NCI-H2196 (cell line): ENCODE results near the gene YES1.
A peak's percentile ranks its signal among the peaks of the same experiment; 100 is the strongest.

Source experiments
- DNase-seq: peaks from one replicate; lab custom pipeline; 2025; ENCODE audit not compliant: unreplicated experiment; lab: John Stamatoyannopoulos, UW

YES1 gene

DNA sequence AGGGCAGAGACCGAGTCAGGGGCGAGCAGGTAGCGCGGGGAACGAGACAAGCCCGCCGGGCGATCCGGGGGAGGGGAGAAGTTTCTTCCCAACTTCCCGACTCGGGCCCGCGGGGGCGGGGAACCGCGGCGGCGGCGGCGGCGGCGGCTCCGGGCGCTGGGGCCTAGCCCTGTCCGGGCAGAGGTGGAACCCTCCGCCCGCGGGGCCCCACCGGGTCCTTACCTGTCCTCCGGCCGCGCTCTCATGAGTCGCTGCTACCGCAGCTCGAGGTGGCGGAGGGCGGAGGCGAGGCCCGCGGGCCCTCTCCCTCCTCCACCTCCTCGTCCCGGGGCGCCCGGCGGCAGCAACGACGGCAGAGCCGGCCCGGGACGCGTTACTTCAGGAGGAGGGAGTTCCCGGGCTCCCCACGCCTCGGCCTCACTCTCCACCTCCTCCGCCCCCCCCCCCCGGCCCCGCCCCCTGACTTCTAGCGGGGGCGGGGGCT is at the start of gene YES1:
Gene YES1, minus strand, starts transcription at position 351 of the 484 bp plus-strand sequence. CDS start 55,415 bp downstream, outside the sequence.
- DNase-seq: no peak

DNA sequence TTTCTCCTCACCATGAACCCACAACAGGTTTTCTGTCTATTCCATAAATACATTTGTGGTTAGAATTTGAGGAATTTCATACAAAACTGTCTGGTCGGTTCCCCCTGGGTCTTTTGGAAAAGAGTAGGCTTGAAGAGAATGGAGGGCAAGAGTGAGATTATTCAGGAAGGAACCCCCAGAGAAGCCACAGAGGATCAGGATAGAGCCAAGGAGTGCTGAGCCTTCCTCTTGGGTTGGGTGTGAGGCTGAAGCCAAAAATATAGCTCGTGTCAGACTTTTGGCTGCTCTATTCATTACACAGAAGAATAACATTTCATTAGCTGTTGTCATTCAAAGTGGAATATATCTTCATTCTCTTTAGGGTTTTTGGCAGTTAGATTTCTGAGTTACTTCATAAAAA is 45.9 kb upstream of the YES1 start:
- DNase-seq: no peak

DNA sequence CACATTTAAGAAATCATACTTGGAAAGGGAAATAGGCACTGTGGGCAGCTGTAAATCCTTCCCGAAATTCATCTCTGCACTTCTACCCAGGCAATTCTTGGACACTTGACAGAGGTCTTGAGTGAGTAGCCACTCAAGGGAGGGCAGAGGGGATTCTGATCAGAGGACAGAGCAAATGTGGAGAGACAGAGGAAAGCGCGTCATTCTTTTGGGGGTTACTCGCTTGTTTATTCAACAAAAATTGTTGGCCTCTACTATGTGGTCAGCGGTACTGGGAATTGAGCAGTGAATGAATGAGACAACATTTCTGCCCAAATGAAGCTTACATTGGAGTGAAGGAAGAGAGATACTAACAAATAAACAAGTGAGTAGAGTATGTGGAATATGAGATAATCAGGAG is 41.4 kb upstream of the YES1 start:
- no peak for DNase-seq

DNA sequence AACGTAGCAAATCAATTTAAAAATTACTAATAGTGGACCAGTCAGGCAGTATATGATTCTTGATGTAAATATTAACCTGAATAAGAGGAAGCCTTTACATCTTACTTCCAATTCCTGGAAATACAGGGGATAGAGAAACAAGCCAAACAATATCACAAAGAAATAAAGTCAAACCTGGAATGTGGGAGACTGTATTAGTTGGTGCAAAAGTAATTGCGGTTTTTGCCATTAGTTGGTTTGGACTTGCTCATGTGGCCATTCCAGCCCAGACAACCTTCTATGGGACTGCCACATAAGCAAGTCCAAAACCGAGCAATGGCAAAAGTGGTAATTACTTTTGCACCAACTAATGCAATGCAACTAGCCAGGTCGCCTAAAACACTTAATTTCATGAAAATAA is 38.9 kb upstream of the YES1 start:
- DNase-seq: no peak

DNA sequence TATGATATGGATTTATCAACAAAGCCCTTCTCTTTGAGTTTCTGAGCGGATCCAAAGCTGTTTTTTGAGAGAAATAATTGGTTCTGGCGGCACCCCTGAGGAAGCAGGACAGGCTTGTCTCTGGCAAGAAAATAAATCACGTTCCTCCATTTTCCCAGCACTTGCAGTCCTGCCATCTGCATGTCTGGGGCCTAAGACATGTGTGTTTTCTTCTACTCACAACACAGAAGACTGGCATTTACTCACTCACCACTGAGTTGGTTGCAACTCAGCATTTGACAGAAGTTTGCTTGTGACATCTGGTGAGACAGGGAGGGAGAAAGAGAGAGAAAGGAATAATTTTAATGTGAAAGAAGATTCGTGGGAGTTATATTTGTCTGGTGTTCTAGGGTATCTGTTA is 37.0 kb upstream of the YES1 start:
- DNase-seq: no peak

DNA sequence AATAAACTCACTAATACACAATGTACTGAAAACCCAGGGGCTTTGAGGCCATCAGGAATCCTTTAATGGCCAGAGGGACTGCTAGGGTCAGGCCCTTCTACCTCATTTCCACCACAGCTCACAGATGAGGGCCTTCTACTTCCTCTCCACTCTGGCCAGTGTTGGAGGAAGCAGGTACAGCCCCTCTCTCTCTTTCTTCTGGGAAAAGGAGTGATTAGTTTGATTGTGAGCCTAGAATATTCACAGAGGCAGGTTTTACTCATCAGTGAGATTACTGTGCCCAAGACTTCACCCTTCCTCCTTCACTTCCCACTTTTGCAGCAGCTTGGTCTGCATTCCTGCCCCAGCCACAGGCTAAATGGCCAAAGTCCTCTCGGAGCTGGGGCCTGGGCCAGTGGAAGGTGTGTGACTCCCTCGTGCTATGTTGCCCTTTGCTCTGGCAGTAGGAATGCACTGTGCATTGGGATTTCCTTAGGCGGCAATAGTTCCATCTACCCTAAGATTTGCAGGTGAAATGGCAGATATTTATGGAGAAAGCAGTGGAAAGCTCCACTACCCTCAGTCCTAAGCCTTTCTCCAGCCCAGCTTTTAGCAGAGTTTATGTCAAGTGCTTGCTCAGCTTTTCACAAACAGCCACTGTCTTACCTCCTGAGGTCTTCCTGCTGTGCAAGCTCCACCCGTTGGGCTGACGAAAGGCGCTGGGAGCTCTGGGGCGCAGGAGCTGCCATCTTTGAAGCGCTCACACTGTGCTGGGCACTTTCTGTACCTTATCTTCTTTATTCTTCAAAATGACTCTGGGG is 36.2 kb upstream of the YES1 start:
- no peak for DNase-seq

DNA sequence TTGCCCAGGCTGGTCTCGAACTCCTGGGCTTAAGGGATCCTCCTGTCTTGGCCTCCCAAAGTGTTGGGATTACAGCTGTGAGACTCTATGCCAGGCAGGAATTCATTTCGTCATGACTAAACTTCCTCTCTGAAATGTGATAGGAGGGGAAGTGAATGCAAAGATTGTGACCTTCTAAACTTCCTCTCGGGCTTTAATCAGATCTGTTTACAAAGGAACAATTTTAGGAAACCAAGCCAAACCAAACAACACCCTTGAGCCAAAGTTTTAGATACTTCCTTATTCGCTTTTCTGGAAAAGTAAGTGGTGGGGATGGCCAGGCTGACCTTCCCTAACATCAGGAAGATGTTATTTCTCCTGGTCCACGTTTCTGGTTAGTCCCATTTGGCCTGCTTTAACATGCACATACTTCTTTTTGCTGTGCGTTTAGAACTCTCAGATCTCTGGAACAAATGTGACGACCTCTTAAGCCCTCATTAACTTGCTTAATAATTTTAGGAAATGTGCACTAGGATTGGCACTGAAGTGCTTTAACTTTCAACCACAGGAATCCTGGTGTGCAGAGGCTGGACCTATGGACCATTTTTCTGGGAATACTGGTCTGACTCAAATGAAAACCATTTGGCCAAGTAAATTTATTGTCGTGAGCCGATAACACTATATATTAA is 33.2 kb upstream of the YES1 start:
- DNase-seq: no peak

DNA sequence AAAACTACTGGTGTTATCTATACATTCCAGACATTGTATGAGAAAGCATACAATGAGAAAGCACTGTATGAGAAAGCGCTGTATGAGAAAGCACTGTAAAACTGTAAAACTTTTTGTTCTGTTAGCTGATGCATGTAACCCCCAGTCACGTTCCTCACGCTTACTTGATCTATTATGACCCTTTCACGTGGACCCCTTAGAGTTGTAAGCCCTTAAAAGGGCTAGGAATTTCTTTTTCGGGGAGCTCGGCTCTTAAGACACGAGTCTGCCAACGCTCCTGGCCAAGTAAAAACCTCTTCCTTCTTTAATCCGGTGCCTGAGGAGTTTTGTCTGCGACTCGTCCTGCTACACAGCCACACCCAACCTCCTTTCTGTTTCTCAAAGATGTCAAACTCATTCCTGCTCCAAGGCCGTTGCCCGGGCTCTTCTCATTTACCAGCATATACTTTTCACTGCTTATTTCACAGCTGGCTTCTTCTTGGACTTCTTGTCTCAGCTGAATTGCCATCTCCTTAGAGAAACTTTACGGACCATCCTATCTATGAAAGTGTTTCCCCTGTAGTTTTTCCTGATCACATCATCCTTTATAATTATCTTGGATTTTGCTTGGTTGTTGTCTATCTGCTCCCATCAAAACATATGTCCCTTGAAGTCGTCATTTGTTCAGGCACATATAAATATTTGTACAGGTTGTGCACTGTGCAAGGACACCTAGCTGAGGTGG is 29.8 kb upstream of the YES1 start:
- no peak for DNase-seq

DNA sequence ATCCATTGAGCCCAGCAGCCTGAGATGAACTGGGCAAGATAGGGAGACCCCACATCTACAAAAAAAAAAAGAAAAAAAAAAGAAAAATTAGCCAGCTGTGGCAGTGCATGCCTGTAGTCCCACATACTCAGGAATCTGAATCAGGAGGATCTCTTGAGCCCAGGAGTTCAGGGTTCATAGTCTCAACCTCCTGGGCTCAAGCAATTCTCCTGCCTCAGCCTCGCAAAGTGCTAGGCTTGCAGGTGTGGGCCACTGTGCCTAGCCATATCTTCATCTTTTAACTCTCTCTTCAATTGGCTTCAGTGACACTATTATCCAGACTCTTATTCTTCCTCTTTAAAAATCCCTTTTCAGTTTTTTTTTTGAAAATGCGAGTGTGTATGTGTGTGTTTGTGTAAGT is 28.5 kb upstream of the YES1 start:
- no peak for DNase-seq

DNA sequence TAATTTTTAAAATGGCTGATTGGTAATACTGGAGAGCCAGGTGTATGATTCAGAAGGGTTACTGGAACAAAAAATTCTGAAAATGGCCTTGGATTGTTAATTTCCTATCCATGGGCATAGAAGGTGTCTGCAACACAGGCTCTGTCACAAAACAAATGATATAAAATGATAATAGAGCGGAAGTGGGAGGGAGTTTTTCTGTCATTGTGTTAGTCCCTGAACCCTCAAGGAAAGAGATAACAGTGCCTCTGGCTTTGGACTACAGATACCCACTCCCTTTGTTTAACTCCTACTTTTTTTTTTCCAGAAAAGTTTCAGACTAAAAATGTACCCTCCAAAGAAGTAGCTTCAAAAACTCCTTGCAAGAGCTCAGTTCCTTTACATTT is 28.0 kb upstream of the YES1 start:
- no peak for DNase-seq

DNA sequence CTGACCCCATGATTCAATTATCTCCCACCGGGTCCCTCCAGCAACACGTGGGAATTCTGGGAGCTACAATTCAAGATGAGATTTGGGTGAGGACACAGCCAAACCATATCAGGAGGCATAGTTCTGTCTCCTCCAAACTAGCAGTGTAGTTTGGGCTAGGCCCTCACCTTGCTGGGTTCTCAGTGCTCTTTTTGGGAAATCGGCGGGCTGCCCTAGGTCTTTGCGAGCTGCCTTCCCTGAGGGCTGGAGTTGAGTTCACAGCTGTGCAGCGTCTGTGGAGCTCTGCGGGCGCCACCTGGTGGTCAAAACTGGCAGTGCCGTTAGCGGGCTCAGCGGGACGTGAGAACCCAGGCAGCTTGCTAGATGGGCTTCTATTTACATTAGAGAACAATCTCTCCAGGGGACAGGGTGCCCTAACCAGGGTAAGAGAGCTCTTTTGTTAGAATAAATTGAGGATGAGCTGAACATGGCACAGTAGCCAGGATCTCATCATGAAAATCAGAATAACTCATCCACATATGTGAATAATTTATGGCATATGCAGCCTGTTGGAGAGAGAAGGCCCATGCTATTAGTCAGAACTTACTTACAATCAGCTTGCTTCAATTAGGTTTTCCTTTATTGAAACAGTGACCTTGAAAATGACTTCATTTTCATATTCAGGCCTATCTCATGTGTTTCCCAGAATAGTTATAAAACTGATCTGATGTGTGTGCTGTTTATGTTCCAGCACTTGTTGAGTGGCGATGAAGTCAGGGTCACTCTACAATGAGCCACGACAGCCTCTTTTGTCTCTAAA is 27.4 kb upstream of the YES1 start:
- DNase-seq: peak; percentile 86

DNA sequence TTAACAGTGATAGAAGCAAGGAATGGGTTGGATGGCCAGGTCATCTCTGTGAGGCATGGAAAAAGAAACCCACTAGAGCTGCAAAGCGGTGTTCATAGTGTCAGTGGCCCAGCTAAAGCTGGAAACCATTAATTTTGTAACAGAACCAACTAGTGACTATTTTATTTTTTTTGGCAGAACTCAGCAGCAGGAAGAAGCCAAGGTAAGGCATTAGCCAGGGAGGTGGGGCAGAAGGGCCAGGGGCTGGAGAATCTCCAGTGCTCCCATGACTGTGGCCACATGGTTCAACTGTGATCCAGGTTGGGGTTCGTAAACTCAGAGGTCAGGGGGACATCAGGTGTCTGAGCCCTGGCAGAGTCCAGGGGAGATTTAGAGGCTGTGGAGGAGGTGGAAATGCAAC is 25.9 kb upstream of the YES1 start:
- DNase-seq: no peak

DNA sequence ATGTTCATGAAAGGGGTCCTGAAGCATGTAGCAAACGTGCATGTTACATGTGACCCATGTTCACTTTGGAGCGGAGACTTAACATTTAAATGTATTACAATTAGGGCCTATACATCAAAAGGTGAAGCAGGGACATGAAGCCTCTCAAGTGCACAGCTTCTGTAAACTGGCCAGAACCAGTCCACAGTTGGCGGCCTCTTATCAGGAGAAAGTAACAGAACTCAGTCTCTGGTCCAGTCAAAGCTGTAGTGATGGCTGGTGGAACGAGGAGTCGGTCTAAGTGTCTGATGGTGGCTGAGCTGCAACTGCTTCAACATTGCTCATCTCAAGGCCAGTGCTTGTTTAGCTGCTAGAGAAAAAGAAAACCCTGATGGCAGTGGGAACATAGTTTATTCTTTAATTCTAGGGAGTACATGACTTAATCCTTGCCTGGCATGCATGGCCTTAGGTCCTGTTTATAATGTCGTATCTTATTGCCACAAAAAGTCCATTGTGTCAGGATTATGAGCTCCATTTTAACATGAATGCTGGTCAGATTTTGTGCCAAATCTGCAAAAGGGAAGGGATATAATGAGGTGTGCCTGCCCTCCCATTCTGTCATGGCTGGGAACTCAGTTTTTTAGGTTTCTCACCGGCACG is 22.2 kb upstream of the YES1 start:
- no peak for DNase-seq

DNA sequence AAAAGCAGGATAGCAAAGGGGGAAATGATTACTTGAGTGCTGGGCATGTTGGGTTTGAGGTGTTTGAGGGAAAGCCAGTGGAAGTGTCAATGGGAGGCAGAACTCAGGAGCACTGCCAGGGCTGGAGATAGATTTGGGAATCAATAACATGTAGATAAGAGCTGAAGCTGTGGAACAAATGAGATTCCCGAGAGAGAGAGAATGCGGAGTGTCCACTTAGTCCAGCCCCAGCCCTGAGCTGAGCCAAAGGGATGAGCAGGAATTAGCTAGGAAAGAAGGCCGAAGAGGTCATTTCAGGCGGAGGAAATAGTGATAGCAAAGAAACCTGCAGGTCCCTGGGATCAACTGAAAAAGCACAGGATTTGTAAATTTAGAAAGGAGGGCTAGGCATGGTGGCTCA is 21.2 kb upstream of the YES1 start:
- DNase-seq: no peak

DNA sequence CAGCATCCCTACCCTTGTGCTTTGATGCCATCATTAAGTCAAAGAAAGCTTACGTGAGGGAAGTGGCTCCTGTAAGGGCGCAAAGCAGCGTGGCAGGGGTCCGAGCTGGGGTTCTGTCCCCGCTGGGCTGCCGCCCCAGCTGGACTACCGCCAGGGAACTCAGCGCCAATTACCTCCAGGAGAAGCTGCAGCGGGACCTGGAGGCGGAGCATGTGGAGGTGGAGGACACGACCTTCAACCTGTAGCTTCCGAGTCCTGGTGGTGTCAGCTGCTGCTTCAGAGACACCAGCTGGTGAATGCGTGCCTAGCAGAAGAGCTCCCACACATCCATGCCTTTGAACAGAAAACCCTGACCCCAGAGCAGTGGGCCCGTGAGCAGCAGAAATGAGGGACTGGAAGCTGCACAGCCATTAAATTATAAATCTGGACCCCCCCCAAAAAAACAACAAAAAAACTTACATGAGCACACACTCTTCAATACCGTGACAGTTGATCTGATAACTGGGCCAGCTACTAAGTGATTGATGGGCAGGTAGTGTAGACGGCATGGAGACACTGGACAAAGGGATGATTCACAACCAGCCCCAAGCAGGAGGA is 20.1 kb upstream of the YES1 start:
- DNase-seq: peak; percentile 26

DNA sequence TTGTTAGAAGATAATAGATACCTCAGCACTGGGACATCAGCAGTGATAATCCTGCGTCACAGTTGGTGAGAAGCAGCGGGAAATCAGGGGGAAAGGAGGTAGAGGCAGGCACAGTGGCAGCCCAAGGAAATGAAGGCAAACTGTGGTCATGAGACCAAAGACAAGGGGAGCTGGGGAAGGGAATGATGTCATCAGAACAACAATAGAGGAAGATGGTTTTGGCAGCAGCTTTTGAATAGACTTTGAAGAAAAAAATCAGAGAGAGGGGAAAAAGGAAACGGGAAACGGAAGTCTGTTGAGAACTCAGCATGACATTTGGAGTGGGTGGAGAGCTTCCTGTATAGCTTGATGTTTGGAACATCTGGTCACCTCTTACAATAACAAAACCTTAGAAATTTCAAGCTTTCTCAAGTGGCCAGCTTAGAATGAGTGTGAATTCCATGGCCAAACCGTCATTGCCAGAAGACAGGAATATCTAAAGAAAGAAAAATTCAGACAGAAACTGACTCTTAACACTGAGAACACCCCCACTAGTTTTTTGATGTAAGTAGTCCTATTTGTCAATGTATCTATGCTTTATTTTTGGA is 18.4 kb upstream of the YES1 start:
- no peak for DNase-seq

DNA sequence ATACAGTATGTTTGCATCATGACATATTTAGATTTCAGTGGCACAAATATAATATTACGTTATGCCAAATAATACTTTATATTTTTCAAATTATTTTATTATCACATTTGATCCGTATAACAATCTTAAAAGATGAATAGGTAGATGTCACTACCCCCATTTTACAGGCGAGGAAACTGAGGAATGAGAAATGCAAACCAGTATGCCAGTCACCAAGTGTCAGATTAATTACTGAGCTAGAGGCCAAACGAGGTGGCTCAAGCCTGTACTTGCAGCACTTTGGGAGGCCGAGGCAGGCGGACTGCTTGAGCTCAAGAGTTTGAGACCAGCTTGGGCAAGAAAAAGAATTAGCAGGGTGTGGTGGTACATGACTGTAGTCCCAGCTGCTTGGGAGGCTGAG is 17.4 kb upstream of the YES1 start:
- DNase-seq: no peak

DNA sequence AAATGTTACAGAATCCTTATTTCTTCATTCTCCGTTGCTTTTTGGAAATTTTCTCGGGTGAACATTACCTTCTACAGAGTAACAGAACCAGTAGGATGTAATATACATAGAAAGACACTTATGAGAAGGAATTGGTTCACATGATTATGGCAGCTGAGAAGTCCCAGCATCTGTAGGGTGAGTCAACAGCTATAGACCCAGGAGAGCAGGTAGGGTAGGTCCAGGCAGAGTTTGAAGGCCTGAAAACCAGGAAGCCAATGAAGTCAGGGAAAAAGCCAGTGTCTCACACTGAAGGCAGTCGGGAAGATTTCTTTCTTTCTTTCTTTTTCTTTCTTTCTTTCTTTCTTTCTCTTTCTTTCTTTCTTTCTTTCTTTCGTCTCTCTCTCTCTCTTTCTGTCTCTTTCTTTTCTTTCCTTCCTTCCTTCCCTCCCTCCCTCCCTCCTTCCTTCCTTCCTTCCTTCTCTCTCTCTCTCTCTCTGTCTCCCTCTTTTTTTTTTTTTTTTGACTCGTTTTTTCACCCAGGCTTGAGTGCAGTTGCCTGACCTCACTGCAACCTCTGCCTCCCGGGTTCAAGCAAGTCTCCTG is 15.1 kb upstream of the YES1 start:
- DNase-seq: no peak

DNA sequence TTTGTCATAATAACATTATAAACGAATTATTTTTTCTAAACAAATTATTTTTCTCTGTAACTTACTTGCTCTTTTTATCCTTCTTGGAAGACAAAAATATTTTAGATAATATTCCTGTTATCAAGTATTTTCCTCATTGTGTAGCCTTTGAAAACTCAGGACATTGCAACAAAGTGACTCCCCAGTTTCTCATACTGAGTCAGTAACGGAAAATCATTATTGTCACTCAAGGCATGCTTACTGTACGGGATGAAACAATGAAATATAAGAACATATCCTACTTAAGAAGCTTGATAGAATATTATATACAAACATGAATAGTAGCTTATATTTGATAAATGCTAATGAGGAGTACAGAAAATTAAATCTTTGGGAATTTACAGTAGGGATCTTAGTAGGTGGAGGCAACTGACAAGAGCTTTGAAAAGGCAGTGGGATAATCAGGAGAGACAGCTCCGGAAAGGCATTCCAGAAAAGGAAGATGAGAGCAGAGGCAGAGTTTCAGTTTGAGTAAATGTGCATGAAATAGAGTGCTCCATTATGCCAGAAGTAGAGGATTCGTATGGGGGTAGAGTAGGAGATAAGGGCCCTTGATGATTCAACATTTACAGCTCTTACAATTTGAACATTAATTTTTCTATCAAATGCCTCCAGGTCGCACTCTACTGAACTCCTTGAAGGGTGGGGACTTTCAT is 14.0 kb upstream of the YES1 start:
- DNase-seq: no peak
